Hepatocyte (in vitro differentiated cells): ENCODE results near the gene FAM53B.

Source experiments
- CTCF ChIP-seq: fragments of 200-600 bp; sonication (generic); IDR thresholded peaks from 2 replicates; pipeline ENCODE4 v1.5.1; 2016; ENCODE audit warnings: antibody characterized with exemption, mild to moderate bottlenecking; ENCODE audit not compliant: poor library complexity
- EZH2 ChIP-seq: fragments of 200-600 bp; sonication (generic); IDR thresholded peaks from 2 replicates; pipeline ENCODE4 v1.6.1; 2016; ENCODE audit warnings: antibody characterized with exemption, mild to moderate bottlenecking, borderline replicate concordance
- EZH2phosphoT487 ChIP-seq: fragments of 200-600 bp; sonication (generic); IDR thresholded peaks from one replicate; pipeline ENCODE4 v1.6.1; 2018; ENCODE audit warnings: antibody characterized with exemption, mild to moderate bottlenecking, low read depth, moderate library complexity; ENCODE audit not compliant: unreplicated experiment, severe bottlenecking

GRCh38 chr10:124622158-124622557 lies 122.0 kb downstream of the FAM53B start:
- no peak for TF ChIP-seq CTCF
- TF ChIP-seq EZH2phosphoT487, result no peak
- no peak for TF ChIP-seq EZH2
